Left renal cortex interstitium (tissue), 4 donors: Measurements from ENCODE around the gene ZSCAN25. TPM values are rescaled to one million over a fixed set of nuclear protein-coding genes. Genes with fewer than 3 reads are reported as not detected.
"Not testable (repeated sequence)": the region's sequence is repeated elsewhere in the genome, so short reads cannot be mapped to it uniquely, and the experiment has no call there.

ENCODE experiments used
- DNase-seq, 4 donors: peaks; one replicate each; pipeline ENCODE4 v3.0.0-alpha.2; 2013; ENCODE audit warnings: low read depth in 4 of 4, low spot score in 2 of 4, missing footprints in 1 of 4
- polyA plus RNA-seq, 4 donors: library from polyadenylated mRNA; unstranded; fragments of 120-200 nt; gene quantifications; one replicate each; pipeline ENCODE4 v1.2.1, GENCODE V29; 2013; ENCODE audit not compliant: insufficient read length in 4 of 4

The ZSCAN25 gene
- 10 to 100 TPM; 17.3 to 21.4 (median 19.6) TPM for polyA plus RNA-seq

DNA sequence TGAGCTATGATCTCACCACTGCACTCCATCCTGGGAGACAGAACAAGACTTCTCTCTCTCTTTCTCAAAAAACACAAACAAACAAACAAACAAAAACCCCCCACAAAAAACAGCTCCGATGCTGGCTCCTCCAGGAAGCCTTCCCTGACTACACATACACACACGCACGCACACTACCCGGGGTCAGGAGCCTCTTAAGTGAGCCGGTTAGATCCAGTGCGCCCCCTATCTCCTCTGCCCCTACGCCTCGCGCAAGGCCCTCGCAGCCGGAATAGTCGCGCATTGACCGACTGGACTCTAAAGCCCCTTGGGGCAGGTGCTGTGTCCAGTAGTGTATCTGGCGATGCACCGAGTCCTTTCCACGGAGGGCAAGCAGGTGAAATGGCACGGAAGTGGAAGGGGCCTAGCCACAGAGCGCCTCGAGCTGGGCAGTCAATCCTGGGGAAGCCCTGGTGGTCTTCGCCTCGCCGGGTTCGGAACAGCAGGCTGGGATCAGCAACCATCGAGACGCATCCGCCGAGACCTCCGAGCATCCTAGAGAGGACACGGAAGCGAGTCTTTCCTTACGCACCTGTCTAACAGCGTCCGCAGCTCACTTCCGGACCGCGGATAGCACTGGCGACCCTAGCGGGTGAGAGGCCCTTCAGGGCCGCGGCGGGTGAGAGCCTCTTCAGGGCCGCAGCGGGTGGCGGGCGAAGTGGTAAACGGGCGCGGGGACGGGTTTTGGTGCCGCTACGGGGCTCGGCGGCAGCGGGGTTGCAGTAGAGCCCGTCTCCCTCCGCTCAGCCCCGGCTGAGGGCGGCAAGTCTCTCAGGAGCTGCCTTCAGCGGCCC is at the start of gene ZSCAN25:
TSS of gene ZSCAN25 (plus strand) at position 588 of the 833 bp plus-strand sequence. CDS start 2,661 bp downstream, outside the sequence.
- DNase-seq = peak; percentile 81 to 94 (median 90)

GRCh38 chr7:99568770-99569169 is 48.0 kb upstream of the ZSCAN25 start:
- not testable (repeated sequence) for DNase-seq

- no peak for DNase-seq
Observed at GRCh38 chr7:99571768-99572167, 45.0 kb upstream of the ZSCAN25 start.

DNA sequence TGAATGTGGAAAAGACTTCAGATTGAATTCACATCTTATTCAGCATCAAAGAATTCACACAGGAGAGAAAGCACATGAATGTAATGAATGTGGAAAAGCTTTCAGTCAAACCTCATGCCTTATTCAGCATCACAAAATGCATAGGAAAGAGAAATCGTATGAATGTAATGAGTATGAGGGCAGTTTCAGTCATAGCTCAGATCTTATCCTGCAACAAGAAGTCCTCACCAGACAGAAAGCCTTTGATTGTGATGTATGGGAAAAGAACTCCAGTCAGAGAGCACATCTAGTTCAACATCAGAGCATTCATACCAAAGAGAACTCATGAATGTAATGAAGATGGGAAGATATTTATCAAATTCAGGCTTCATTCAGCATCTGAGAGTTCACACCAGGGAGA is 43.5 kb upstream of the ZSCAN25 start:
- DNase-seq = no peak

DNA sequence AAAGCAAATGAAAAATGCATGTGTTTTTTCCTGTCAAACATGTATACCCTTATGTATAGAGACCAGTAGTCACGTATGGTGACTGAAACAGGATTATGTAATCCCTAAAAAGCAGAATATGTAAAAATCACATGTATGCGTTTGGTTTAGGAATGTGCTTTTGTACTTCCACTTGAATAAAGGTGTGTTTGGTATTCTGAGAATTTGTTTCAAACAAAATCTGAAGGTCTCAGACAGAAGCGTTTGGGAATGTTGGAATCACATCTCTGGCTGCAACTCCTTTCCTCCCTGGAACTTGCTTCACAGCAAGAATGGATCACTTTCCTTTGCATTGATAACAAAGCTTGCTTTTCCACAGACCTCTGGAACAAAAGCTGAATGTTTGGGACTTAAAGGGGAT is 40.5 kb upstream of the ZSCAN25 start:
- no peak for DNase-seq

DNA sequence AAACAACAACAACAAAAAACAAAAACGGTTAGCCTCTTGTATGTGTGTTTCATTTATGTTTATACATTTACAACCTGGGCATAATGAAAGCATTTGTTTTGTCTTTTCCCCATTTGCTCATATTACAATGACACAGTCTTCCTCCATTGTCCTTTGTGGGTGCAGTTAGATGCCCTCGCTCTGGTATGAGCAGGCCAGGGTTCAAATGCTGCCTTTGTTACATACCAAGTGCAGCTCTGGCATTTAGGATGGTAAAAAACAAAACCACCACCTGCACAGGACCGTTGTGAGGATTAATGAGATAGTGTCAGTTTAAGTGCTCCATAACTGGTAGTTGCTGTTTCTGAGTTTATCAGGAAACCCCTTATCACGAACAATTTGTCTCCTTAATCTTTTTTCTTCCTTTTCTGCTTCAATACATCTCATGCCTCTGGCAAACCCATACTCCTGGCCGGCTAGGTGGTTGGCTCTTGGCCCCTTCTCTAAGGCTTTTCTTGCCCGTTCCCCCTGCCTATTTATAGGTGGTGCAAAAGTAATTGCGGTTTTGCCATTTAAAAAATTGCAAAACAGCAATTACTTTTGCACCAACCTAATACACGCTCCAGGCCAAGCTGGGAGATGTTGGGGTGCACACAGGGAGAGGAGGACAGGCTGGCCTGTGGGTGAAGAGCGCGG is 37.3 kb upstream of the ZSCAN25 start:
- DNase-seq = no peak

DNA sequence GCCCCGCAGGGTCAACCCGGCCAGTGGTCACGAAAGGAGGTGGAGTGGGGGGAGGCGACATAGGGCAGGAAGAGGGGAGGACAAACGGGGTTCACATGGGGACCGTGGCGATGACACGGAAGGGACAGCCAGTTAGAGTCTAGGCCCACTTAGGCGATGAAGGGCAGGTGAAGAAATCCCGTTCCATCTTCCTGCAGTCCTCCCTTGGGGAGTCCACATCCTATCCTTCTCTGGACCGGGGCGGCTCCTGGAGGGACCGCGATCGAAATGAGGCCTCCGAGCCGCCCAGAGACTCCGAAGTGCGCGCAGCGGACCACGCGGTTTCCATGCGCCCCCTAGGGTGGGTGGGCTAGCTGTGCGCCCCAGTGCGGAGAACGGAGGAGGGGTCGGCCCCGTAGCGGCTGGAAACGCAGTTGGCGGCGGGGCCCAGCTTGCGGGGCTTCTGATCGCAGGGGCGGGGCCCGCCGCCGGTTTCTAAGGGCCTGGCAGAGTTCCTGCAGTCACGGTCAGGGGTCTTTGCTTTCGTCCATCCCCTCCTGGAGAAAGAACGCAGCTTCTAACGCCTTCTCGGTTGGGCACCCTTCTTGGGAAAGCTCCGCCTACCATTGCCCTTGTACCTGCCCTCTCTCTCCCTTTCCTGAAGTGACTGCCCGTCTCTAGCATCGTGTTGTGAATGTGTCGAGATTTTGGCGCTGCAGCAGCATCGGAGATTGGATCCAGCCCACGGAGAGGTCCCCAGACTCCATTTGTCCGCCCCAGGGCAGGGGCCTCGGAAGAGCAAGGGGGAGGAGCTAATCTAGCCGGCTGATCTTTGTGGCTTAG is 36.6 kb upstream of the ZSCAN25 start:
- DNase-seq = peak in 3 of 4 donors; percentile 46 to 55 (median 55)

GRCh38 chr7:99580778-99581332 is 35.9 kb upstream of the ZSCAN25 start:
- not testable (repeated sequence) for DNase-seq

DNA sequence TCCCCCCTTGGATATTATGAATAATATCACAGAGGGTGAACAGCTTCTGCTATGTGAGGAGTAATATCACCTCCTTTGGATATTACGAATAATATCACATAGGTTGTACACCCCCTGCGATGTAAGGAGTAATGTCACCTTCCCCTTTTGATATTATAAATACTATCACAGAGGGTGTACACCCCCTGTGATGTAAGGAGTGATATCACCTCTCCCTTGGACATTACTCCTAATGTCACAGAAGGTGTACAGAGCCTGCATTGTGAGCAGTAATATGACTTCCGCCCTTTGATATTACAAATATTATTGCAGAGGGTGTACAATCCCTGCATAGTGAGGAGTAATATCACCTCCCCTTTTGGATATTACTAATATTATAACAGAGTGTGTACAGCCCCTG is 27.9 kb upstream of the ZSCAN25 start:
- no peak for DNase-seq

DNA sequence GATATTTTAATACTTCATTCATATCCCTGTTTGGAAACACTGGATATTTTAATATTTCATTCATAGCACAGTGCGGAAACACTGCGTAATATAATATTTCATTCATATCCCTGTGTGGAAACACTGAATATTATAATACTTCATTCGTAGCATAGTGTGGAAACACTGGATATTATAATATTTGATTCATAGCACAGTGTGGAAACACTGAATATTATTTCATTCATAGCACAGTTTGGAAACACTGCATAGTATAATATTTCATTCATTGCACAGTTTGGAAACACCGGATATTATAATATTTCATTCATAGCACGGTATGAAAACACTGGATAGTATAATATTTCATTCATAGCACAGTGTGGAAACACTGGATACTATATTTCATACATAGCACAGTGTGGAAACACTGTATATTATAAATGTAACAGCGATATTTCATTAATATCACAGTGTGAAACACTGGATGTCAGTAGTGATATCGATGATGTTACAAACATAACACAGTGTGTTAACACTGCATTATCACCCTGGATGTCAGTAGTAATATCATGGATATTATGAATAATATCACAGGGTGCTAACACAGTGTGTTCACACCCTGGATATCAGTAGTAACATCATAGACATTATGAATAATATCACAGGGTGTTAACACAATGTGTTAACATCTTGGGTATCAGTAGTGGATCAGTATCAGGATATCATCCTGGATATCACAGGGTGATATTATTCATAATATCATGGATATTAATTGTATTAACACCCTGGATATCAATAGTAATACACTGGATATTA is 21.6 kb upstream of the ZSCAN25 start:
- no peak for DNase-seq

DNA sequence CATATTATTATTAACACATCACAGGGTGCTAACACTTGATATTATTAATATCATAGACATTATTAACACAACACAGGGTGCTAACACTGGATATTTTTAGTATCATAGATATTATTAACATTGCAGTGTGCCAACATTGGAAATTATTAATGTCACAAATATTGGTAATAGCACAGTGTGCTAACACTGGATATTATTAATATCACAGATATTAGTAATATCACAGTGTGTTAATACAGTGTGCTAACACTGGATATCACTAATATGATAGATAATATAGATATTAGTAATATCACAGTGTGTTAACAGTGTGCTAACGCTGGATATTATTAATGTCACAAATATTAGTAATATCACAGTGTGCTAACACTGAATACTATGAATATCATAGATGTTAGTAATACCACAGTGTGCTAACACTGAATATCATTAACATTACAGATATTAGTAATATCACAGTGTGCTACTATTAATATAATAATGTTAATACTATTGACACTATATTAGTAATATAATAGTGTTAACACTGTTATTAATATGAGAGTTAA is 20.3 kb upstream of the ZSCAN25 start:
- DNase-seq = no peak

GRCh38 chr7:99597762-99598501 is 18.8 kb upstream of the ZSCAN25 start, which contains the start of gene TMEM225B:
Gene TMEM225B (plus strand): TSS chr7:99598267. CDS start chr7:99604389, 6,122 bp downstream.
- no peak for DNase-seq

DNA sequence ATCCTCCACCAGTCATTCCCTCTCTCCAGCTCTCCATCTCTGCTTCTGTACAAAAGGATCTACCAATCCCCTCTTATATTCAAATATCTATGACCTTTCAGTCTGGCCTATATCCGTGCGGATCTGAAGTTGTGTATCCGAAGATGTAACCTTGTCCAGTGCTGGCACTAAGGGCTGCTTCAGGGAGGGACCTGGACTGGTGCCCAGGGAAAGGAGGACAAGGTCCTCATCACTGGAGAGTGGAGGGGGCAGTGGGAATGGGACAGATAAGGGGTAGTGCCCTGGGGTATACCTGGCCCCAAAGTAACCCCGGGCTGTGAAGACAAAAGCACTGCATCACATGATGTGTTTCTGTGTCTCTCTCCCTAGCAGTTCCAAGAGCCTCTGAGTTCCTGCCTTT is 16.9 kb upstream of the ZSCAN25 start:
- no peak for DNase-seq

DNA sequence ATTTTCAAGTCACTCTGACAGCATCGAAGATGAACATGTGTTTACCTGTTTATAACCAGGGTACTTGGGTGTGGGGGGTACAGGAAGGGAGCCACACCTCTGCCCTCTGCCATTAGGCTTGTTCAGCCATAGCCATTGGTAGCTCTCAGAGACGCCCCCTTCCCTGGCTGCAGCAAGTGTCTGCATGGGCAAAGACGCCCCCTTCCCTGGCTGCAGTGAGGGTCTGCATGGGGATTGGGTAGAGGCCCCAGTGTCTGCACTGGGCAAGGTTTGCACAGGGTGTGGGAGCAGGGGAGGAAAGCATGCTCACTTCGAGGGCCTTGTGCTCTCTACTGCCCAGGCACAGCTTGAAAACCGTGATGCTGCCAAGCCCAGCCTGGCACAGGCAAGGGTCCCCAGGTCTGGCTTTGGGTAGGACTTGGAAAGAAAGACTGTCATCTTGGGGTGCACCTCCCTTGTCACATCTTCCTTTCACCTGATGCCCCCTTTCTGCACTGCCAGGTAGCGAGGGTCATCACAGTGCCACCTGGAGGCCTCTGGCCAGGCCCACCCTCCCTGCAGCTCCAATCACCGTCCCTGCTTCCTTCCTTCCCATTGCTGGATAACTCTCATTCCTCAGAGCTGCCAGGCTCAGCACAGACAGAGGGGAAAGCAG is 15.0 kb upstream of the ZSCAN25 start:
- DNase-seq = no peak

GRCh38 chr7:99605527-99605926 is 11.2 kb upstream of the ZSCAN25 start:
- DNase-seq = no peak

GRCh38 chr7:99606531-99606930 is 10.2 kb upstream of the ZSCAN25 start:
- DNase-seq = no peak

DNA sequence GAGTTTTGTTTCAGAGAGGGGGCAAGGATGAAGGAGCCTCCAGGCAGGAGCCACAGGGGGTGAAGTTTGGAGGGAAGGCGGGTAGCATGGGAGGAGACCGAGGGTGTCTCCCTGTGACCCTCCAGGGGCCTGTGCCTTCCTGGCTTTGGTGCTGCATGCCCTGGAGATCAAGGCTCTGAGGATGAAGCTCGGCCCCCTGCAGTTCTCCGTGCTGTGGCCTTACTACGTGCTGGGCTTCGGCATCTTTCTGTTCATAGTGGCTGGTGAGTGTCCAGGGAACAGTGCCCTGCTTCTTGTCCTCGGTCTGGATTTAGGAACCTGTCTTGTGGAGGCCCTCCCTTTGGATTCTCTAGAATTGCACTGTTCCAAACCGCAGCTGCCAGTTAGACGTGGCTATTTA is 9.2 kb upstream of the ZSCAN25 start:
- DNase-seq = no peak

GRCh38 chr7:99614495-99614894 is 2.3 kb upstream of the ZSCAN25 start:
- no peak for DNase-seq
